GM15510 (cell line): ENCODE measurements around the gene OGG1.

ENCODE experiments used
- POLR2A ChIP-seq: IDR thresholded peaks from 3 replicates; pipeline ENCODE4 v1.6.1; 2011; ENCODE audit warnings: borderline replicate concordance; ENCODE audit not compliant: insufficient read length; ENCODE audit errors: extremely low read depth

OGG1 gene

GRCh38 chr3:9749645-9750555 is at the start of gene OGG1:
Gene OGG1, plus strand, starts transcription at chr3:9749952. Its CDS starts 335 bp downstream, at chr3:9750287.
- peak; percentile 54 for TF ChIP-seq POLR2A

- no peak for TF ChIP-seq POLR2A
Observed at GRCh38 chr3:9700536-9700935, 49.2 kb upstream of the OGG1 start.

GRCh38 chr3:9701006-9701405 is 48.7 kb upstream of the OGG1 start:
- no peak for TF ChIP-seq POLR2A

- no peak for TF ChIP-seq POLR2A
Observed at GRCh38 chr3:9701711-9702110, 48.0 kb upstream of the OGG1 start.

- TF ChIP-seq POLR2A = no peak
Observed at GRCh38 chr3:9703240-9703639, 46.5 kb upstream of the OGG1 start.

- no peak for TF ChIP-seq POLR2A
Observed at GRCh38 chr3:9703736-9704346, 45.9 kb upstream of the OGG1 start, which contains the start of gene CPNE9. Gene CPNE9, plus strand, starts transcription at chr3:9703833. Its CDS starts 164 bp downstream, at chr3:9703997.

GRCh38 chr3:9704347-9705322 is 45.1 kb upstream of the OGG1 start:
- TF ChIP-seq POLR2A = no peak

GRCh38 chr3:9710174-9710739 is 39.5 kb upstream of the OGG1 start:
- TF ChIP-seq POLR2A = no peak

- TF ChIP-seq POLR2A = no peak
Observed at GRCh38 chr3:9712415-9712814, 37.3 kb upstream of the OGG1 start.

GRCh38 chr3:9713142-9713541 is 36.6 kb upstream of the OGG1 start:
- no peak for TF ChIP-seq POLR2A

GRCh38 chr3:9715136-9715535 is 34.6 kb upstream of the OGG1 start:
- TF ChIP-seq POLR2A = no peak

GRCh38 chr3:9715764-9716437 is 33.9 kb upstream of the OGG1 start:
- no peak for TF ChIP-seq POLR2A

- no peak for TF ChIP-seq POLR2A
Observed at GRCh38 chr3:9716801-9717555, 32.8 kb upstream of the OGG1 start.
